Activated naive CD4-positive, alpha-beta T cell treated with anti-CD3 and anti-CD28 coated beads for 36 hours (primary cell): ENCODE measurements around the gene ATM. TPM values are rescaled to one million over a fixed set of nuclear protein-coding genes. Genes with fewer than 3 reads are reported as not detected.

Experiments used
- CTCF ChIA-PET: fragments of 350-600 bp; sonication (Branson Sonifier 250); formaldehyde crosslinking; loops from one replicate; lab custom pipeline; 2021; ENCODE audit warnings: antibody characterized with exemption; lab: Charles Lee
- DNase-seq: peaks from one replicate; pipeline ENCODE4 v3.0.0-alpha.2; 2020
- H3K27ac Mint-ChIP-seq: one replicate; pipeline ENCODE4 v1.8.0; 2021; ENCODE audit warnings: mild to moderate bottlenecking, mixed read lengths
- H3K27me3 Mint-ChIP-seq: one replicate; pipeline ENCODE4 v1.8.0; 2021; ENCODE audit warnings: low read depth, mixed read lengths
- H3K36me3 Mint-ChIP-seq: one replicate; pipeline ENCODE4 v1.8.0; 2021; ENCODE audit warnings: low read depth, mixed read lengths
- H3K4me1 Mint-ChIP-seq: one replicate; pipeline ENCODE4 v1.8.0; 2021; ENCODE audit warnings: low read depth, mixed read lengths
- H3K4me3 Mint-ChIP-seq: one replicate; pipeline ENCODE4 v1.8.0; 2021; ENCODE audit warnings: mild to moderate bottlenecking, moderate library complexity, mixed read lengths
- H3K9me3 Mint-ChIP-seq: one replicate; pipeline ENCODE4 v1.8.0; 2021; ENCODE audit warnings: mixed read lengths
- intact Hi-C: fragments of 100-400 bp; cut with micrococcal nuclease; formaldehyde crosslinking; loops from one replicate; pipeline ENCODE4 v1.15.1; 2023
- total RNA-seq, 2 experiments: library from RNA; stranded (reverse); gene quantifications; one replicate each; pipeline ENCODE4 v1.2.3, GENCODE V29; 2021

The ATM gene
- total RNA-seq, 2 experiments from 2014 or later = 29.5 to 30.6 TPM

- Mint-ChIP-seq H3K4me1 (peaks cover 68% of the 10 kb centered on the region), H3K4me3 (no peak overlapping the region), H3K27ac (no peak overlapping the region), H3K36me3 (peaks cover 83% of the 10 kb centered on the region), H3K27me3 (no peaks in the 10 kb centered on the region), H3K9me3 (peaks cover 21% of the 10 kb centered on the region)
- no peak for DNase-seq
- CTCF ChIA-PET = interaction anchor here (0.6 kb wide), 1 partner anchor 107 kb away, joined by 5 read pairs; no protein-coding TSS in a partner anchor
- intact Hi-C loops = no loop called here
Observed at GRCh38 chr11:108206969-108207682, 15.7 kb upstream of the ATM start.

- Mint-ChIP-seq H3K27me3 (no peaks in the 10 kb centered on the region), H3K4me3 (no peak overlapping the region), H3K9me3 (peaks cover 21% of the 10 kb centered on the region), H3K36me3 (peaks cover 87% of the 10 kb centered on the region), H3K4me1 (peaks cover 67% of the 10 kb centered on the region), H3K27ac (no peak overlapping the region)
- intact Hi-C loops = no loop called here
- CTCF ChIA-PET = no interaction called here
- no peak for DNase-seq
Observed at GRCh38 chr11:108207683-108208060, 15.2 kb upstream of the ATM start.

- no peak overlapping the region for H3K27ac Mint-ChIP-seq
- peaks cover 9% of the 10 kb centered on the region for H3K9me3 Mint-ChIP-seq
- peaks cover 61% of the 10 kb centered on the region for H3K4me1 Mint-ChIP-seq
- DNase-seq = no peak
- CTCF ChIA-PET = interaction anchor here (0.6 kb wide), 2 partner anchors 19 to 70 kb away, joined by 3 to 4 read pairs; no protein-coding TSS in a partner anchor
- peaks cover 73% of the 10 kb centered on the region for H3K36me3 Mint-ChIP-seq
- no peaks in the 10 kb centered on the region for H3K27me3 Mint-ChIP-seq
- no peak overlapping the region for H3K4me3 Mint-ChIP-seq
- intact Hi-C loops = no loop called here
Observed at GRCh38 chr11:108210441-108210840, 12.4 kb upstream of the ATM start.

- no peaks in the 10 kb centered on the region for H3K9me3 Mint-ChIP-seq
- CTCF ChIA-PET = interaction anchor here (0.6 to 1.1 kb wide), 3 partner anchors 43 to 100 kb away, joined by 3 to 7 read pairs (median 3); no protein-coding TSS in a partner anchor
- no peak for DNase-seq
- no peak overlapping the region for H3K4me3 Mint-ChIP-seq
- H3K36me3 Mint-ChIP-seq = peaks cover 45% of the 10 kb centered on the region
- intact Hi-C loops = no loop called here
- no peak overlapping the region for H3K27ac Mint-ChIP-seq
- H3K4me1 Mint-ChIP-seq = peaks cover 76% of the 10 kb centered on the region
- no peaks in the 10 kb centered on the region for H3K27me3 Mint-ChIP-seq
Observed at GRCh38 chr11:108213784-108214183, 9.1 kb upstream of the ATM start.

- Mint-ChIP-seq H3K4me3 (no peak overlapping the region), H3K36me3 (peaks cover 26% of the 10 kb centered on the region), H3K27me3 (no peaks in the 10 kb centered on the region), H3K27ac (no peak overlapping the region), H3K9me3 (no peaks in the 10 kb centered on the region), H3K4me1 (peaks cover 72% of the 10 kb centered on the region)
- CTCF ChIA-PET = interaction anchor here (0.6 kb wide), 1 partner anchor 1793 kb away, joined by 3 read pairs; no protein-coding TSS in a partner anchor
- intact Hi-C loops = no loop called here
- no peak for DNase-seq
Observed at GRCh38 chr11:108216988-108217387, 5.9 kb upstream of the ATM start.

- DNase-seq = no peak
- intact Hi-C loops = no loop called here
- no peaks in the 10 kb centered on the region for H3K27me3 Mint-ChIP-seq
- no peaks in the 10 kb centered on the region for H3K9me3 Mint-ChIP-seq
- CTCF ChIA-PET = interaction anchor here (0.9 kb wide), 1 partner anchor 10 kb away, joined by 3 read pairs; no protein-coding TSS in a partner anchor
- H3K4me1 Mint-ChIP-seq = peaks cover 62% of the 10 kb centered on the region
- H3K27ac Mint-ChIP-seq = peak overlapping the region; percentile 47
- H3K36me3 Mint-ChIP-seq = peaks cover 15% of the 10 kb centered on the region
- no peak overlapping the region for H3K4me3 Mint-ChIP-seq
Observed at GRCh38 chr11:108218455-108218854, 4.4 kb upstream of the ATM start.

- no peak for DNase-seq
- intact Hi-C loops = no loop called here
- H3K36me3 Mint-ChIP-seq = peaks cover 11% of the 10 kb centered on the region
- peak overlapping the region; percentile 65 for H3K27ac Mint-ChIP-seq
- peaks cover 55% of the 10 kb centered on the region for H3K4me1 Mint-ChIP-seq
- CTCF ChIA-PET = interaction anchor here (0.5 to 0.9 kb wide), 3 partner anchors 10 to 102 kb away, joined by 3 to 4 read pairs (median 3); no protein-coding TSS in a partner anchor
- no peaks in the 10 kb centered on the region for H3K9me3 Mint-ChIP-seq
- H3K4me3 Mint-ChIP-seq = peak overlapping the region; percentile 37
- no peaks in the 10 kb centered on the region for H3K27me3 Mint-ChIP-seq
Observed at GRCh38 chr11:108218912-108219783, 3.7 kb upstream of the ATM start.

GRCh38 chr11:108220721-108221336 is 2.0 kb upstream of the ATM start:
- H3K4me3 Mint-ChIP-seq = no peak overlapping the region
- no peak overlapping the region for H3K27ac Mint-ChIP-seq
- CTCF ChIA-PET = interaction anchor here (0.6 to 7.0 kb wide), 9 partner anchors 12 to 429 kb away, joined by 3 to 87 read pairs (median 3); no protein-coding TSS in a partner anchor
- DNase-seq = no peak
- H3K4me1 Mint-ChIP-seq = peaks cover 47% of the 10 kb centered on the region
- peaks cover 9% of the 10 kb centered on the region for H3K36me3 Mint-ChIP-seq
- H3K27me3 Mint-ChIP-seq = no peaks in the 10 kb centered on the region
- intact Hi-C loops = loop anchor here (1.0 to 5.0 kb wide), 3 partner anchors 85 to 654 kb away; partner anchors contain the start of genes ALKBH8 and SLC35F2
- H3K9me3 Mint-ChIP-seq = no peaks in the 10 kb centered on the region

- no peaks in the 10 kb centered on the region for H3K9me3 Mint-ChIP-seq
- H3K27ac Mint-ChIP-seq = no peak overlapping the region
- intact Hi-C loops = loop anchor here (1.0 to 5.0 kb wide), 3 partner anchors 85 to 654 kb away; partner anchors contain the start of genes ALKBH8 and SLC35F2
- H3K4me1 Mint-ChIP-seq = peaks cover 44% of the 10 kb centered on the region
- DNase-seq = no peak
- H3K36me3 Mint-ChIP-seq = peaks cover 8% of the 10 kb centered on the region
- H3K4me3 Mint-ChIP-seq = no peak overlapping the region
- CTCF ChIA-PET = interaction anchor here (0.9 to 7.0 kb wide), 6 partner anchors 17 to 428 kb away, joined by 3 to 87 read pairs (median 4); no protein-coding TSS in a partner anchor
- H3K27me3 Mint-ChIP-seq = no peaks in the 10 kb centered on the region
Observed at GRCh38 chr11:108221371-108221770, 1.5 kb upstream of the ATM start.

GRCh38 chr11:108221911-108222573 is 825 bp upstream of the ATM start:
- no peaks in the 10 kb centered on the region for H3K9me3 Mint-ChIP-seq
- H3K4me3 Mint-ChIP-seq = no peak overlapping the region
- H3K27ac Mint-ChIP-seq = no peak overlapping the region
- peak; percentile 64 for DNase-seq
- intact Hi-C loops = loop anchor here (1.0 to 5.0 kb wide), 12 partner anchors 22 to 655 kb away; partner anchors contain the start of genes ACAT1, ALKBH8, C11orf65 and CUL5
- H3K27me3 Mint-ChIP-seq = no peaks in the 10 kb centered on the region
- peaks cover 38% of the 10 kb centered on the region for H3K4me1 Mint-ChIP-seq
- H3K36me3 Mint-ChIP-seq = peaks cover 7% of the 10 kb centered on the region
- CTCF ChIA-PET = interaction anchor here (1.0 to 7.0 kb wide), 5 partner anchors 16 to 428 kb away, joined by 3 to 87 read pairs (median 5); no protein-coding TSS in a partner anchor
